K562 (cell line): Measurements from ENCODE around the gene ERFL. TPM values are rescaled to one million over a fixed set of nuclear protein-coding genes. Genes with fewer than 3 reads are reported as not detected.

ENCODE experiments used
- ADNP ChIP-seq: fragments of 200-800 bp; sonication (Bioruptor generic); IDR thresholded peaks from 2 replicates; pipeline ENCODE4 v1.6.1; 2016; ENCODE audit warnings: missing genetic modification characterization, missing compliant biosample characterization
- ETV1 ChIP-seq: fragments of 450-650 bp; conservative IDR thresholded peaks from 2 replicates; pipeline ENCODE4 v1.6.1; 2016; ENCODE audit warnings: missing genetic modification characterization, control low read depth, low read depth, missing compliant biosample characterization
- FOXK1 ChIP-seq: sonication (generic); formaldehyde crosslinking; IDR thresholded peaks from 2 replicates; pipeline ENCODE4 v1.8.0; 2022; ENCODE audit warnings: missing genetic modification reagents, mild to moderate bottlenecking, borderline replicate concordance
- KHSRP ChIP-seq: fragments of 450-650 bp; IDR thresholded peaks from 2 replicates; pipeline ENCODE4 v1.6.1; 2017
- NCOA6 ChIP-seq: fragments of 450-650 bp; IDR thresholded peaks from 2 replicates; pipeline ENCODE4 v1.6.1; 2017; ENCODE audit warnings: mild to moderate bottlenecking
- NRF1 ChIP-seq, 2 experiments: fragments of 450-650 bp; IDR thresholded peaks in 1 of 2; conservative IDR thresholded peaks in 1 of 2; 2 replicates each; pipeline ENCODE4 v1.6.1; 2014; ENCODE audit warnings: mild to moderate bottlenecking in 2 of 2
- SMC3 ChIP-seq: conservative IDR thresholded peaks from 2 replicates; pipeline ENCODE4 v1.6.1; 2011; ENCODE audit warnings: low read depth, low read length, improper control_type of control experiment; ENCODE audit not compliant: insufficient read depth
- TFAM ChIP-seq: fragments of 250-450 bp; sonication (Bioruptor Pico); conservative IDR thresholded peaks from 2 replicates; pipeline ENCODE4 v1.5.0; 2021; ENCODE audit warnings: mild to moderate bottlenecking, moderate library complexity
- ZNF217 ChIP-seq: sonication (generic); formaldehyde crosslinking; IDR thresholded peaks from 2 replicates; pipeline ENCODE4 v1.8.0; 2022; ENCODE audit warnings: mild to moderate bottlenecking, missing genetic modification reagents
- ZNF3 ChIP-seq: fragments of 250-450 bp; sonication (Bioruptor Pico); IDR thresholded peaks from 2 replicates; pipeline ENCODE4 v1.5.0; 2021; ENCODE audit warnings: mild to moderate bottlenecking, moderate library complexity
- ZNF347 ChIP-seq: fragments of 450-650 bp; formaldehyde crosslinking; IDR thresholded peaks from 2 replicates; pipeline ENCODE4 v1.4.0; 2020; ENCODE audit warnings: low read depth, mild to moderate bottlenecking, moderate library complexity
- ZNF75A ChIP-seq: fragments of 450-650 bp; formaldehyde crosslinking; IDR thresholded peaks from 2 replicates; pipeline ENCODE4 v1.4.0; 2020; ENCODE audit warnings: mild to moderate bottlenecking
- polyA plus RNA-seq, 8 experiments: library from polyadenylated mRNA; depleted of rRNA in 4 of 8; stranded (reverse) in 5 of 8; unstranded in 3 of 8; fragments of >200 nt; fragmentation: Nextera tagmentation in 2 of 8; fragmentation: Illumina TruSeq in 1 of 8; extraction: Ambion mirVana in 2 of 8; extraction: Trizol in 1 of 8; gene quantifications; 2 replicates each; pipeline versions ENCODE4 v1.2.1 to v1.2.3, GENCODE V29; 2011 to 2014; ENCODE audit warnings: inconsistent platforms in 1 of 8, missing spikeins in 1 of 8
- total RNA-seq, 7 experiments: library from RNA; depleted of rRNA in 6 of 7; stranded (reverse); fragments of >200 nt in 6 of 7; fragmentation: Illumina TruSeq in 2 of 7; extraction: Trizol in 2 of 7; gene quantifications; 2 replicates each; pipeline versions ENCODE4 v1.2.1 to v1.2.3, GENCODE V29; 2011 to 2021; ENCODE audit warnings: low replicate concordance in 1 of 7
- TF ChIP-seq, protein P1 (sequence below): fragments of 250-450 bp; sonication (Bioruptor Pico); IDR thresholded peaks from 2 replicates; pipeline ENCODE4 v1.5.0; 2021; ENCODE audit warnings: mild to moderate bottlenecking, borderline replicate concordance
- TF ChIP-seq, protein P2 (sequence below): fragments of 450-650 bp; IDR thresholded peaks from 2 replicates; pipeline ENCODE4 v1.6.1; 2016; ENCODE audit warnings: mild to moderate bottlenecking, moderate library complexity

ERFL gene
- total and polyA plus RNA-seq, 9 of the 15 experiments (the other 6 are each of a cell fraction or from before 2014, with no cell fraction given), result 0.07 to 0.75 (median 0.32) TPM; not detected in 4

DNA sequence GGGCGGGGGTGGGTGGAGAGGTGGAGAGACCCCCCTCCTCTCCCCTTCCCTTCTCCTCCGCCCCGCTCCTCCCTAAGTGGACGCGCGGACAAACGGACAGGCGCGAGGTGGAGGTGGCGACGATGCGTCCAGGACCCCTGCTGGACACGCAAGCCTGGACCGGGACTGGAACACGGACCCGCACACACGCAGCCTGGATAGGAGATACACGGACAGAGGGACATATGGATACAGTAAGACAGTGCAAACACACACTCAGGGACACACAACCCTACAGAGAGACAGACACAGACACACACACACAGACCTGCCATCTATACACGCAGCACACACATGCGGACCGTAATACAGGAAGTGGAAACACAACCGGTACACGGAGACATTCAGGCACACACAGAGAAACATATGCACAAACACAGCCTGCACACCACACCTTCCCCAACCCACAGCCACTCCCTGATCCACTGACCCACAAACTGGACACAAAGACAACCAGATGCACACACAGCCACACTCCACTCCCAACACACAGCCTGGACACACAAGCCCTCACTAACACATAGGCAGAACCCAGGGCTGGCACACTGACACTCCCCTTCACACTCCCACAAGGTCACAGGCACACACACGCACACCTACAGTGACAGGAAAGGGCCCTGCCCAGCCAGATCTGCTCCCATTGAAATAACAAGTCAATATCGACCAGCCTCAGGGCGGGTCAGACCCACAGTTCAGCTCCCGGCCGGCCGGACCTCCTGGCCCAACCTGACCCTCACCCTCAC is 696 bp upstream of the ERFL start (continued):
- TF ChIP-seq ETV1 (tag), result peak; percentile 37; the same call in 1 of the 2 replicates
- no peak for TF ChIP-seq ZNF3 (CRISPR knock-in tag)
- TF ChIP-seq NCOA6, result no peak
- TF ChIP-seq ADNP (tag), result no peak
- no peak for TF ChIP-seq ZNF347 (CRISPR knock-in tag)
- TF ChIP-seq FOXK1, result peak; percentile 82; the same call in 1 of the 2 replicates
- TF ChIP-seq TFAM (CRISPR knock-in tag), result no peak
- TF ChIP-seq NRF1 (conservative IDR thresholded peaks at IDR 0.05 in 1 of 2, IDR thresholded peaks at IDR 0.05 in 1 of 2), result peak; percentile 31 to 54; a peak in 1 of 4 replicates
- TF ChIP-seq, protein P1, sequence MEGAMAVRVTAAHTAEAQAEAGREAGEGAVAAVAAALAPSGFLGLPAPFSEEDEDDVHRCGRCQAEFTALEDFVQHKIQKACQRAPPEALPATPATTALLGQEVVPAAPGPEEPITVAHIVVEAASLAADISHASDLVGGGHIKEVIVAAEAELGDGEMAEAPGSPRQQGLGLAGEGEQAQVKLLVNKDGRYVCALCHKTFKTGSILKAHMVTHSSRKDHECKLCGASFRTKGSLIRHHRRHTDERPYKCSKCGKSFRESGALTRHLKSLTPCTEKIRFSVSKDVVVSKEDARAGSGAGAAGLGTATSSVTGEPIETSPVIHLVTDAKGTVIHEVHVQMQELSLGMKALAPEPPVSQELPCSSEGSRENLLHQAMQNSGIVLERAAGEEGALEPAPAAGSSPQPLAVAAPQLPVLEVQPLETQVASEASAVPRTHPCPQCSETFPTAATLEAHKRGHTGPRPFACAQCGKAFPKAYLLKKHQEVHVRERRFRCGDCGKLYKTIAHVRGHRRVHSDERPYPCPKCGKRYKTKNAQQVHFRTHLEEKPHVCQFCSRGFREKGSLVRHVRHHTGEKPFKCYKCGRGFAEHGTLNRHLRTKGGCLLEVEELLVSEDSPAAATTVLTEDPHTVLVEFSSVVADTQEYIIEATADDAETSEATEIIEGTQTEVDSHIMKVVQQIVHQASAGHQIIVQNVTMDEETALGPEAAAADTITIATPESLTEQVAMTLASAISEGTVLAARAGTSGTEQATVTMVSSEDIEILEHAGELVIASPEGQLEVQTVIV (CRISPR knock-in tag), result no peak
- no peak for TF ChIP-seq ZNF75A (CRISPR knock-in tag)
- TF ChIP-seq, protein P2, sequence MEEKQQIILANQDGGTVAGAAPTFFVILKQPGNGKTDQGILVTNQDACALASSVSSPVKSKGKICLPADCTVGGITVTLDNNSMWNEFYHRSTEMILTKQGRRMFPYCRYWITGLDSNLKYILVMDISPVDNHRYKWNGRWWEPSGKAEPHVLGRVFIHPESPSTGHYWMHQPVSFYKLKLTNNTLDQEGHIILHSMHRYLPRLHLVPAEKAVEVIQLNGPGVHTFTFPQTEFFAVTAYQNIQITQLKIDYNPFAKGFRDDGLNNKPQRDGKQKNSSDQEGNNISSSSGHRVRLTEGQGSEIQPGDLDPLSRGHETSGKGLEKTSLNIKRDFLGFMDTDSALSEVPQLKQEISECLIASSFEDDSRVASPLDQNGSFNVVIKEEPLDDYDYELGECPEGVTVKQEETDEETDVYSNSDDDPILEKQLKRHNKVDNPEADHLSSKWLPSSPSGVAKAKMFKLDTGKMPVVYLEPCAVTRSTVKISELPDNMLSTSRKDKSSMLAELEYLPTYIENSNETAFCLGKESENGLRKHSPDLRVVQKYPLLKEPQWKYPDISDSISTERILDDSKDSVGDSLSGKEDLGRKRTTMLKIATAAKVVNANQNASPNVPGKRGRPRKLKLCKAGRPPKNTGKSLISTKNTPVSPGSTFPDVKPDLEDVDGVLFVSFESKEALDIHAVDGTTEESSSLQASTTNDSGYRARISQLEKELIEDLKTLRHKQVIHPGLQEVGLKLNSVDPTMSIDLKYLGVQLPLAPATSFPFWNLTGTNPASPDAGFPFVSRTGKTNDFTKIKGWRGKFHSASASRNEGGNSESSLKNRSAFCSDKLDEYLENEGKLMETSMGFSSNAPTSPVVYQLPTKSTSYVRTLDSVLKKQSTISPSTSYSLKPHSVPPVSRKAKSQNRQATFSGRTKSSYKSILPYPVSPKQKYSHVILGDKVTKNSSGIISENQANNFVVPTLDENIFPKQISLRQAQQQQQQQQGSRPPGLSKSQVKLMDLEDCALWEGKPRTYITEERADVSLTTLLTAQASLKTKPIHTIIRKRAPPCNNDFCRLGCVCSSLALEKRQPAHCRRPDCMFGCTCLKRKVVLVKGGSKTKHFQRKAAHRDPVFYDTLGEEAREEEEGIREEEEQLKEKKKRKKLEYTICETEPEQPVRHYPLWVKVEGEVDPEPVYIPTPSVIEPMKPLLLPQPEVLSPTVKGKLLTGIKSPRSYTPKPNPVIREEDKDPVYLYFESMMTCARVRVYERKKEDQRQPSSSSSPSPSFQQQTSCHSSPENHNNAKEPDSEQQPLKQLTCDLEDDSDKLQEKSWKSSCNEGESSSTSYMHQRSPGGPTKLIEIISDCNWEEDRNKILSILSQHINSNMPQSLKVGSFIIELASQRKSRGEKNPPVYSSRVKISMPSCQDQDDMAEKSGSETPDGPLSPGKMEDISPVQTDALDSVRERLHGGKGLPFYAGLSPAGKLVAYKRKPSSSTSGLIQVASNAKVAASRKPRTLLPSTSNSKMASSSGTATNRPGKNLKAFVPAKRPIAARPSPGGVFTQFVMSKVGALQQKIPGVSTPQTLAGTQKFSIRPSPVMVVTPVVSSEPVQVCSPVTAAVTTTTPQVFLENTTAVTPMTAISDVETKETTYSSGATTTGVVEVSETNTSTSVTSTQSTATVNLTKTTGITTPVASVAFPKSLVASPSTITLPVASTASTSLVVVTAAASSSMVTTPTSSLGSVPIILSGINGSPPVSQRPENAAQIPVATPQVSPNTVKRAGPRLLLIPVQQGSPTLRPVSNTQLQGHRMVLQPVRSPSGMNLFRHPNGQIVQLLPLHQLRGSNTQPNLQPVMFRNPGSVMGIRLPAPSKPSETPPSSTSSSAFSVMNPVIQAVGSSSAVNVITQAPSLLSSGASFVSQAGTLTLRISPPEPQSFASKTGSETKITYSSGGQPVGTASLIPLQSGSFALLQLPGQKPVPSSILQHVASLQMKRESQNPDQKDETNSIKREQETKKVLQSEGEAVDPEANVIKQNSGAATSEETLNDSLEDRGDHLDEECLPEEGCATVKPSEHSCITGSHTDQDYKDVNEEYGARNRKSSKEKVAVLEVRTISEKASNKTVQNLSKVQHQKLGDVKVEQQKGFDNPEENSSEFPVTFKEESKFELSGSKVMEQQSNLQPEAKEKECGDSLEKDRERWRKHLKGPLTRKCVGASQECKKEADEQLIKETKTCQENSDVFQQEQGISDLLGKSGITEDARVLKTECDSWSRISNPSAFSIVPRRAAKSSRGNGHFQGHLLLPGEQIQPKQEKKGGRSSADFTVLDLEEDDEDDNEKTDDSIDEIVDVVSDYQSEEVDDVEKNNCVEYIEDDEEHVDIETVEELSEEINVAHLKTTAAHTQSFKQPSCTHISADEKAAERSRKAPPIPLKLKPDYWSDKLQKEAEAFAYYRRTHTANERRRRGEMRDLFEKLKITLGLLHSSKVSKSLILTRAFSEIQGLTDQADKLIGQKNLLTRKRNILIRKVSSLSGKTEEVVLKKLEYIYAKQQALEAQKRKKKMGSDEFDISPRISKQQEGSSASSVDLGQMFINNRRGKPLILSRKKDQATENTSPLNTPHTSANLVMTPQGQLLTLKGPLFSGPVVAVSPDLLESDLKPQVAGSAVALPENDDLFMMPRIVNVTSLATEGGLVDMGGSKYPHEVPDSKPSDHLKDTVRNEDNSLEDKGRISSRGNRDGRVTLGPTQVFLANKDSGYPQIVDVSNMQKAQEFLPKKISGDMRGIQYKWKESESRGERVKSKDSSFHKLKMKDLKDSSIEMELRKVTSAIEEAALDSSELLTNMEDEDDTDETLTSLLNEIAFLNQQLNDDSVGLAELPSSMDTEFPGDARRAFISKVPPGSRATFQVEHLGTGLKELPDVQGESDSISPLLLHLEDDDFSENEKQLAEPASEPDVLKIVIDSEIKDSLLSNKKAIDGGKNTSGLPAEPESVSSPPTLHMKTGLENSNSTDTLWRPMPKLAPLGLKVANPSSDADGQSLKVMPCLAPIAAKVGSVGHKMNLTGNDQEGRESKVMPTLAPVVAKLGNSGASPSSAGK, result peak; percentile 61; the same call in 1 of the 2 replicates
- TF ChIP-seq SMC3, result no peak
- TF ChIP-seq KHSRP, result no peak
- no peak for TF ChIP-seq ZNF217 (CRISPR knock-in tag)
